Osteoblast (primary cell): ENCODE data around the gene SYT2. TPM values are rescaled to one million over a fixed set of nuclear protein-coding genes. Genes with fewer than 3 reads are reported as not detected.
"Not testable (repeated sequence)": the region's sequence is repeated elsewhere in the genome, so short reads cannot be mapped to it uniquely, and the experiment has no call there.

Source experiments
- DNase-seq: peaks from one replicate; pipeline ENCODE4 v3.0.0; 2011; ENCODE audit warnings: low spot score, mixed read lengths; ENCODE audit not compliant: insufficient read length; ENCODE audit errors: missing footprints
- H2AFZ ChIP-seq: 2 replicates; pipeline ENCODE4 v1.6.0; 2011; ENCODE audit warnings: mild to moderate bottlenecking, low read length
- H3K27ac ChIP-seq: 2 replicates; pipeline ENCODE4 v1.5.1; 2011; ENCODE audit warnings: mild to moderate bottlenecking, low read depth, low read length, moderate library complexity
- H3K27me3 ChIP-seq: 2 replicates; pipeline ENCODE4 v1.6.0; 2012; ENCODE audit warnings: mild to moderate bottlenecking, control low read depth, inconsistent platforms, low read length, moderate library complexity; ENCODE audit not compliant: insufficient read depth
- H3K36me3 ChIP-seq: 2 replicates; pipeline ENCODE4 v1.5.1; 2011; ENCODE audit warnings: mild to moderate bottlenecking, low read length, control low read depth, moderate library complexity; ENCODE audit not compliant: insufficient read depth
- H3K4me1 ChIP-seq: 2 replicates; pipeline ENCODE4 v1.5.1; 2011; ENCODE audit warnings: mild to moderate bottlenecking, low read length, control low read depth, moderate library complexity; ENCODE audit not compliant: insufficient read depth
- H3K4me2 ChIP-seq: 2 replicates; pipeline ENCODE4 v1.6.0; 2011; ENCODE audit warnings: mild to moderate bottlenecking, low read length; ENCODE audit not compliant: insufficient read depth
- H3K4me3 ChIP-seq: fragments of 200-600 bp; sonication (generic); 3 replicates; pipeline ENCODE4 v1.5.1; 2012; ENCODE audit warnings: mild to moderate bottlenecking, low read length, inconsistent platforms; ENCODE audit not compliant: insufficient read depth
- H3K79me2 ChIP-seq: 2 replicates; pipeline ENCODE4 v1.6.0; 2012; ENCODE audit warnings: mild to moderate bottlenecking, low read length, control low read depth, inconsistent platforms; ENCODE audit not compliant: insufficient read depth
- H3K9me3 ChIP-seq: 2 replicates; pipeline ENCODE4 v1.5.1; 2011; ENCODE audit warnings: low read depth, low read length, control low read depth
- H4K20me1 ChIP-seq: 2 replicates; pipeline ENCODE4 v1.6.0; 2012; ENCODE audit warnings: mild to moderate bottlenecking, low read length, control low read depth; ENCODE audit not compliant: insufficient read depth
- total RNA-seq: library from RNA; depleted of rRNA; stranded (reverse); fragments of >200 nt; gene quantifications from 2 replicates; pipeline ENCODE4 v1.2.3, GENCODE V29; 2012
- TF ChIP-seq, protein P1 (sequence below): IDR thresholded peaks from 2 replicates; pipeline ENCODE4 v1.5.1; 2011; ENCODE audit warnings: mild to moderate bottlenecking, low read depth, low read length, moderate library complexity; ENCODE audit errors: extremely low read depth

SYT2 gene
- total RNA-seq, 1 donor: not detected

DNA sequence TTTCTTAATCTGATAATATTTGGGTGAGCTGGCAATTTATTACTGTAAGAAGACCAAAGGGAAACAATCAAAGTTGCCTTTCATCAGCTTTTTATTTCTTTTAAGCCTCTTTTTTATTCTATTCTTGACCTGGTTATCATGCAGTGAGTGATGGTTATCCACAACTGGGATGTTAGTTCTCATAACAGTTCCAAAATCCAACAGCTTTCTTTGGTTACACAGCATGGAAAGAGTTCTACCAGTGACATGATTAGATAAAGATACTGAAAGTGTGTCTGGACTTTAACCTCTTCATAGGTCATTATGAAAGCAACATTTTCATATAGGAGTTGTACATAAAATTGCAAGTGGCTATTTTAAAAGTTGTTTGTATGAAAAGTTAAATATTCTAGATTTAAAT, 163.0 kb downstream of the SYT2 start:
- H3K9me3 ChIP-seq: no peaks in the 10 kb centered on the region
- H3K27ac ChIP-seq: no peak overlapping the region
- H3K4me2 ChIP-seq: no peak overlapping the region
- H4K20me1 ChIP-seq: no peaks in the 10 kb centered on the region
- TF ChIP-seq, protein P1, sequence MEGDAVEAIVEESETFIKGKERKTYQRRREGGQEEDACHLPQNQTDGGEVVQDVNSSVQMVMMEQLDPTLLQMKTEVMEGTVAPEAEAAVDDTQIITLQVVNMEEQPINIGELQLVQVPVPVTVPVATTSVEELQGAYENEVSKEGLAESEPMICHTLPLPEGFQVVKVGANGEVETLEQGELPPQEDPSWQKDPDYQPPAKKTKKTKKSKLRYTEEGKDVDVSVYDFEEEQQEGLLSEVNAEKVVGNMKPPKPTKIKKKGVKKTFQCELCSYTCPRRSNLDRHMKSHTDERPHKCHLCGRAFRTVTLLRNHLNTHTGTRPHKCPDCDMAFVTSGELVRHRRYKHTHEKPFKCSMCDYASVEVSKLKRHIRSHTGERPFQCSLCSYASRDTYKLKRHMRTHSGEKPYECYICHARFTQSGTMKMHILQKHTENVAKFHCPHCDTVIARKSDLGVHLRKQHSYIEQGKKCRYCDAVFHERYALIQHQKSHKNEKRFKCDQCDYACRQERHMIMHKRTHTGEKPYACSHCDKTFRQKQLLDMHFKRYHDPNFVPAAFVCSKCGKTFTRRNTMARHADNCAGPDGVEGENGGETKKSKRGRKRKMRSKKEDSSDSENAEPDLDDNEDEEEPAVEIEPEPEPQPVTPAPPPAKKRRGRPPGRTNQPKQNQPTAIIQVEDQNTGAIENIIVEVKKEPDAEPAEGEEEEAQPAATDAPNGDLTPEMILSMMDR: no peak
- H2AFZ ChIP-seq: no peak overlapping the region
- H3K4me1 ChIP-seq: no peaks in the 10 kb centered on the region
- no peak for DNase-seq
- H3K4me3 ChIP-seq: no peak overlapping the region
- H3K79me2 ChIP-seq: no peaks in the 10 kb centered on the region
- no peaks in the 10 kb centered on the region for H3K36me3 ChIP-seq
- H3K27me3 ChIP-seq: no peaks in the 10 kb centered on the region

DNA sequence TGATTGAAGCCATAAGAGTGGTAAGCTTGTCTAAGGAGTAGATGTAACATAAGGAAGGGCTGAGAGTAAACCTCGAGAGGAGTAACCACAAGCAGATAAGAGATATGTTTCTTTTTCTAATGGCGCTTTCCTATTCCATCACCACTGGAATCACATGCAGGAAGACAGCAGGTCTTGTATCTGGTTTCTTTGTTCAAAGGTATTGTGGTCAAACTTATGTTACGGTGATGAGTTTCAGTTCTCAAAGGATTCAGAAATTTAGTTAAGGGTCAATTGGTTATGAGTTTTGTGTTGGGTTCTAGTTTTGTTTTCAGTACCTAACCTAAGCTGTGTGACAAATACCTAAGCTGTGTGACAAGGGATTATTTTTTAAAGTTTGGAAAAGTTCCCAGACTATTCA, 163.5 kb downstream of the SYT2 start:
- H3K9me3 ChIP-seq, H2AFZ ChIP-seq, H3K4me1 ChIP-seq, H3K79me2 ChIP-seq, H3K27me3 ChIP-seq, H3K4me3 ChIP-seq, H4K20me1 ChIP-seq, H3K4me2 ChIP-seq, DNase-seq, H3K36me3 ChIP-seq, H3K27ac ChIP-seq: not testable (repeated sequence)

DNA sequence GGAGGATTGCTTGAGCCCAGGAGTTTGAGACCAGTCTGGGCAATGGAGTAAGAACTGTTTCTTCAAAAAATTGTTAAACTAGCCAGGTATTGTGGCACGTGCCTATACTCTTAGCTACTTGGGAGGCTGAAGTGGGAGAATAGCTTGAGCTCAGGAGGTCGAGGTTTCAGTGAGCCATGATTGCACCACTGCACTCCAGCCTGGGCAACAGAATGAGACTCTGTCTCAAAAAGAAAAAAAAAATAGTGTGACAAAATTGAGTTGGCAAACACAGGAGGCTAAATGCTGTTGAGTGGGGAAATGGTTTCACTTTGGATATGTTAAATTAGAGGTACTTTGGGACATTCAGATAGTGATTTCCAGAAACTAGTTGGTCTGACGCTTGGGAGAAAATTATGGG, 163.9 kb downstream of the SYT2 start:
- not testable (repeated sequence) for H3K4me3 ChIP-seq, H3K79me2 ChIP-seq, H3K4me2 ChIP-seq, H2AFZ ChIP-seq, H3K27me3 ChIP-seq, DNase-seq, H3K4me1 ChIP-seq, H3K36me3 ChIP-seq, H3K27ac ChIP-seq, H3K9me3 ChIP-seq, H4K20me1 ChIP-seq

DNA sequence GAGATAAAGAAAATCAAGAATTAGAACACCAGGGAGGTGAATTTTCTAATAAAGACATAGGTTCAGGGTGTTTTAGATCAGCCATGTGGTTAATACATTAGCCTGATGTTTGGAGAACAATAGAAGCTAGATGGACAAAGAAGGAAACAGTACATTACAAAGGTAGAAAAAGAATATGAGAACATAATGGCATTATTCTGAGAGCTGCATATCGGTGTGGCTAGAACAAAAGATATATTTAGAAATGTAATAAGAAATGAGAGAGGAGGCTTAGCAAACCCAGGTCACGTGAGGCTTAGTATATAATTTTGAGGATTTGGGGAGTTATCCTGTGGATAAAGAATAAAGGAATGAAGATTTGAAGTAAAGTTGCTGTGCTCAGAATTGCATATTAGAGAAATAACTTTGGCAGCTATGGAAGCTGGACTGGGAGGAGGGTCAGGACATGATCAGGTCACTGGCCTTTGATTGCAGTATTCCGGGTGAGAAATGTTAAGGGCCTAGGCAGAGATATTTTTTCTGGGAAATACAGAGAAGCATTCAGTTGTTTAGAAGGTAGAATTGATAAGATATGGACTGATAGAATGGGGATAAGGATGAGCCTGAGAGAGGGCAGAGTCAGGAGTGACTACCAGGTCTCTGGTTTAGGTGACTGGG, 164.5 kb downstream of the SYT2 start:
- H3K36me3 ChIP-seq, H3K4me2 ChIP-seq, H3K79me2 ChIP-seq, H3K27me3 ChIP-seq, H3K9me3 ChIP-seq, H2AFZ ChIP-seq, H4K20me1 ChIP-seq, H3K4me3 ChIP-seq, DNase-seq, H3K4me1 ChIP-seq, H3K27ac ChIP-seq: not testable (repeated sequence)

DNA sequence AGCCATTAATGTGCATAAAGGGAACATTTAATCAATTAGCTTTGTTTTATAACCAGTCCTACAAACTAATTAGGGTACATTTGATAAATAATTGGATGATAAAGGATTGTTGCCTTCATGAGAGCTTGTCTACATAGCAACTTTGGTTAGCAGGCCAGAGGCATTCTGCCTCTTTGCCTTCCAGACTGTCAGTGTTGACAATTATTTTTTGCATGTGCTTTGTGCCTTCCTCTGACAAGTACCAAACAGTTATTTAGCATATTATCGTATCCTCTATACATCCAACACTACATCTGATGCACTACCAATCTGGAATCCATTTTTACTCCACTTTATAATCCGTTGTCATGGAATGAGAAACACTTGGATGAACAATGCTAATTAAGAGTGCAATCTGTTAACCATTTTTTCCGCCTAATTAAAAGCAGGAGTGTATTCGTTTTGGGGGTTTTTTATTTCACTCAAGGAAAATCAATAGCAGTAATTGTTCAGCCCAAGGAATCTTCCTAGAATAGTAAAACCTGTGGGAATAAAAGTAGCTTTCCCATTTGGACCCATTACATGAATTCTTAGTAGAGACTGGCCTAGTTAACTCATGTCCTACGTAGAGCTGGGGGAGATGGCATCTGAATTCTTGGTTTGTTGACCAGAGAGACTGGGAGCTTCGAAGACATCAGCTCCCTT, 165.3 kb downstream of the SYT2 start:
- not testable (repeated sequence) for H3K4me2 ChIP-seq, H2AFZ ChIP-seq, H3K4me1 ChIP-seq, H3K9me3 ChIP-seq, H3K36me3 ChIP-seq, H3K27ac ChIP-seq, H3K79me2 ChIP-seq, DNase-seq, H4K20me1 ChIP-seq, H3K27me3 ChIP-seq, H3K4me3 ChIP-seq

DNA sequence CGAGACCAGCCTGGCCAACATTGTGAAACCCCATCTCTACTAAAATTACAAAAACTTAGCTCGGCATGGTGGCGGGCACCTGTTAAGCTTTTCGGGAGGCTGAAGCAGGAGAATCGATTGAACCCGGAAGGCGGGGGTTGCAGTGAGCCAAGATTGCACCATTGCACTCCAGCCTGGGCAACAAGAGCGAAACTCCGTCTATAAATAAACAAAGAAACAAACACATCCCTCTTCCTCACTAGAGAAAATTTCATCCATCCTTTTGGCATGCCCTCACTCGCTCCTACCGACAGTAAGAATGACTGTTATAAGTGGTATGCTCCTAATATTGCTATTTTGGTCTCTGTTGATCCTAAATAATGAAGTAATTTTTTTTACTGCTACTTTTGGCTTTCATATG, 166.7 kb downstream of the SYT2 start:
- H3K27ac ChIP-seq, H3K9me3 ChIP-seq, DNase-seq, H3K4me2 ChIP-seq, H3K4me3 ChIP-seq, H3K36me3 ChIP-seq, H3K27me3 ChIP-seq, H3K79me2 ChIP-seq, H4K20me1 ChIP-seq, H2AFZ ChIP-seq: not testable (repeated sequence)
- H3K4me1 ChIP-seq: peaks cover 18% of the 10 kb centered on the region

DNA sequence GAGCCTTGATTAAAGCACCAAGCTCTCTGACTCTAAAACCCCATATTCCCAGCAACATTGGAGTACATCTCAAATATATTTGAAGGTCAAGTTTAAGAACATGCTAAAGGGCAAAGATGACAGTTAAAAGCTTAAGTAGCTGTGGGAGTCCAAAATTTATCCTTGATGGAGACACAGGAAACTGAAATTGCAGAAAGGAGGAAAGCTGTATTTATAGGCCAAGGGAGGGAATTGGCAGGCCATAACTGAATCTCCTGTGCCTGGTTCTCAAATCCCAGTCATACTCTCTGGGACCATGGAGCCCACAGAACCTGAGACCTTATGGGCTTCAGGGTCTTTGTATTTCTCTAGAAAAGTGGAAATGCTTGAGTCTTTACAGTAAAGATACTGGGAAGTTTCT, 167.8 kb downstream of the SYT2 start:
- not testable (repeated sequence) for H3K4me3 ChIP-seq, H2AFZ ChIP-seq, H3K9me3 ChIP-seq, H3K27me3 ChIP-seq, H3K79me2 ChIP-seq, H3K36me3 ChIP-seq, H4K20me1 ChIP-seq, H3K27ac ChIP-seq, DNase-seq, H3K4me2 ChIP-seq
- H3K4me1 ChIP-seq: peaks cover 19% of the 10 kb centered on the region

DNA sequence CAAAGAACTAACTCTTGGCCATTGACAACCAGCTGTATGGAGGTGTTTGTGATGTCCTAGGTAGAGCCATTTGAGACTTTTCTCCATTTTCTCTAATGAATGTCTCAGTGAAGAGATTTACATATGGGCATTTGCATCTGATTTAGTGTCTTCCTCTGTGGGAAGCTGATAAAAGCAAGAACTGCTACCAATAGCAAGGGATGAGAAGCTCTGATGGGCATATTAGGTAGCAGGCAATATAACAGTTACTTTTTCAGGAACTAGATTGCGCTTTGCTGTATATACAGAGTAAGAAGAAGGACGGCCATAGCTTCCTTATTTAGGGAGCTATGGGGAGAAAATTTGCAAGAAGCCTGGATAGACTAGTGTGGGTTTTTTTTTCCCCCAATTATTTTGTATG, 169.4 kb downstream of the SYT2 start:
- not testable (repeated sequence) for H3K27ac ChIP-seq, H3K4me3 ChIP-seq, H3K27me3 ChIP-seq, H3K79me2 ChIP-seq, H4K20me1 ChIP-seq, H3K9me3 ChIP-seq, DNase-seq, H3K36me3 ChIP-seq, H2AFZ ChIP-seq
- Histone ChIP-seq H3K4me2 (peak overlapping the region; percentile 84), H3K4me1 (peaks cover 19% of the 10 kb centered on the region)
